Panc1 (cell line): ENCODE data around the gene EXTL1. TPM values are rescaled to one million over a fixed set of nuclear protein-coding genes. Genes with fewer than 3 reads are reported as not detected.

Experiments
- ATAC-seq: fragments of 200-7000 bp; cut with Tn5 transposase; 2 replicates; pipeline ENCODE4 v1.9.1; 2020; ENCODE audit warnings: mild to moderate bottlenecking, moderate library complexity
- BruUV-seq: library from RNA; stranded (reverse); fragments of 400-500 nt; replicated peaks from 2 replicates; lab custom pipeline; 2021; lab: Mats Ljungman, UMichigan
- CTCF ChIA-PET: fragments of 300-600 bp; sonication (Branson Sonifier 250); formaldehyde crosslinking; loops from one replicate; lab custom pipeline; 2022; ENCODE audit warnings: antibody characterized with exemption; lab: Charles Lee
- POLR2A ChIA-PET: fragments of 300-600 bp; sonication (Branson Sonifier 250); formaldehyde crosslinking; loops from one replicate; lab custom pipeline; 2022; ENCODE audit warnings: antibody characterized with exemption; lab: Charles Lee
- DNase-seq: peaks from one replicate; pipeline ENCODE4 v3.0.0-alpha.2; 2010; ENCODE audit warnings: low read depth, low spot score
- H3K27ac ChIP-seq: 2 replicates; pipeline ENCODE4 v1.5.1; 2011; ENCODE audit warnings: mild to moderate bottlenecking, low read length, inconsistent platforms
- H3K27me3 ChIP-seq: fragments of 200-500 bp; sonication (Bioruptor generic); 2 replicates; pipeline ENCODE4 v1.6.0; 2014; ENCODE audit warnings: low read length, inconsistent platforms; ENCODE audit not compliant: control insufficient read depth, insufficient read depth
- H3K36me3 ChIP-seq: fragments of 200-500 bp; sonication (Bioruptor generic); 2 replicates; pipeline ENCODE4 v1.5.1; 2014; ENCODE audit warnings: inconsistent platforms, mild to moderate bottlenecking, low read length, moderate library complexity; ENCODE audit not compliant: control insufficient read depth, insufficient read depth
- H3K4me1 ChIP-seq: 2 replicates; pipeline ENCODE4 v1.5.1; 2011; ENCODE audit warnings: inconsistent platforms, mild to moderate bottlenecking, low read length, moderate library complexity; ENCODE audit not compliant: control insufficient read depth, insufficient read depth
- H3K4me3 ChIP-seq, 2 experiments: 2 replicates each; pipeline ENCODE4 v1.5.1; 2011 to 2012; ENCODE audit warnings: low read depth in 2 of 2, low read length in 2 of 2, mild to moderate bottlenecking in 2 of 2, inconsistent platforms in 1 of 2, moderate library complexity in 1 of 2
- H3K9me3 ChIP-seq: fragments of 200-500 bp; sonication (Bioruptor generic); 2 replicates; pipeline ENCODE4 v1.5.1; 2014; ENCODE audit warnings: low read depth, mild to moderate bottlenecking, inconsistent platforms, low read length, moderate library complexity; ENCODE audit not compliant: control insufficient read depth, insufficient read depth
- CTCF ChIP-seq: fragments of 450-650 bp; IDR thresholded peaks from 2 replicates; pipeline ENCODE4 v1.5.1; 2017; ENCODE audit warnings: mild to moderate bottlenecking
- POLR2AphosphoS5 ChIP-seq: IDR thresholded peaks from 2 replicates; pipeline ENCODE4 v1.6.1; 2012; ENCODE audit warnings: mild to moderate bottlenecking, low read depth, low read length, moderate library complexity
- REST ChIP-seq, 2 experiments: IDR thresholded peaks; 2 replicates each; pipeline ENCODE4 v1.6.1; 2011 to 2012; ENCODE audit warnings: low read depth in 2 of 2, control low read depth in 1 of 2, low read length in 1 of 2, mild to moderate bottlenecking in 1 of 2, moderate library complexity in 1 of 2; ENCODE audit not compliant: insufficient read depth in 1 of 2
- SIN3A ChIP-seq: IDR thresholded peaks from 2 replicates; pipeline ENCODE4 v1.6.1; 2012; ENCODE audit warnings: low read depth, mild to moderate bottlenecking, low read length, moderate library complexity, borderline replicate concordance; ENCODE audit not compliant: insufficient read depth
- TCF7L2 ChIP-seq: IDR thresholded peaks from 2 replicates; pipeline ENCODE4 v1.6.1; 2011; ENCODE audit warnings: mild to moderate bottlenecking, low read depth, low read length, inconsistent platforms
- in situ Hi-C: cut with HindIII; loops from 2 replicates; pipeline ENCODE4 v1.10.0; 2016; ENCODE audit warnings: low sequenced_read_pairs, low pct_unique_long_range_greater_than_20kb
- intact Hi-C: fragments of 100-400 bp; cut with micrococcal nuclease; formaldehyde crosslinking; loops from one replicate; pipeline ENCODE4 v1.10.0; 2022; ENCODE audit not compliant: unreplicated experiment
- total RNA-seq: library from RNA; stranded (reverse); gene quantifications from one replicate; pipeline ENCODE4 v1.2.1, GENCODE V29; 2021; ENCODE audit not compliant: unreplicated experiment

Gene EXTL1
- total RNA-seq, 1 experiment from 2014 or later: 0.10 TPM

DNA sequence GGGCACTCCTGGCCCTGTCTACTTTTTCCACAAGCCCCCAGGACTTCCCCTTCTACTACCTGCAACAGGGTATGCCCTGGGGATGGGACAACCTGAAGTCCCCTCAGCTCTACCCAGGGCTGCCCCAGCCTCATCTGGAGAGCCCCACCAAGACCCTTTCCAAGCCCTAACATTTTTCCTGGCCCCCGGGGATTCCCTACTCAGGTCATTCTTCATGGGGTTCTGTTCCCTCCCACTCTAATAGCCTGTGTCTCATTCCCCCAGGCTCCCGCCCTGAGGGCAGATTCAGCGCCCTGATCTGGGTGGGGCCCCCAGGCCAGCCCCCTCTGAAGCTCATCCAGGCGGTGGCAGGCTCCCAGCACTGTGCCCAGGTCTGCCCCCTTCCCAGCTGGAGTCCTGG is 9.6 kb downstream of the EXTL1 start:
- Histone ChIP-seq H3K9me3 (no peaks in the 10 kb centered on the region), H3K4me1 (peaks cover 9% of the 10 kb centered on the region), H3K27me3 (no peaks in the 10 kb centered on the region), H3K36me3 (peaks cover 2% of the 10 kb centered on the region; the same call in 1 of the 2 replicates), H3K4me3 (no peak overlapping the region), H3K27ac (no peak overlapping the region)
- TF ChIP-seq REST (IDR thresholded peaks at IDR 0.05; ENCODE audit: insufficient read depth in 1 of 2, low read depth in 2 of 2, low read length in 1 of 2) (no peak), TCF7L2 (no peak), POLR2AphosphoS5 (no peak), SIN3A (no peak), CTCF (no peak)
- ChIA-PET CTCF (interaction anchor here (0.5 kb wide), 1 partner anchor 34 kb away, joined by 4 read pairs; the partner anchor contains the start of gene PAFAH2), POLR2A (no interaction called here)
- no TSS peak for BruUV-seq
- intact Hi-C loops: loop anchor here (10.0 kb wide), 1 partner anchor 64 kb away; no protein-coding TSS in a partner anchor
- in situ Hi-C loops: no loop called here
- DNase-seq: no peak
- no peak for ATAC-seq

- ChIA-PET POLR2A (no interaction called here), CTCF (no interaction called here)
- TF ChIP-seq REST (IDR thresholded peaks at IDR 0.05; ENCODE audit: insufficient read depth in 1 of 2, low read depth in 2 of 2, low read length in 1 of 2): no peak
- no peak for TF ChIP-seq SIN3A
- no peak for TF ChIP-seq POLR2AphosphoS5
- no peak for TF ChIP-seq CTCF
- TF ChIP-seq TCF7L2: no peak
- H3K27ac ChIP-seq: no peak overlapping the region
- peaks cover 2% of the 10 kb centered on the region; the same call in 1 of the 2 replicates for H3K36me3 ChIP-seq
- ATAC-seq (no peak), DNase-seq (no peak)
- peaks cover 14% of the 10 kb centered on the region for H3K4me1 ChIP-seq
- no peaks in the 10 kb centered on the region for H3K27me3 ChIP-seq
- intact Hi-C loops (loop anchor here (10.0 kb wide), 1 partner anchor 63 kb away; no protein-coding TSS in a partner anchor), in situ Hi-C loops (no loop called here)
- no TSS peak for BruUV-seq
- H3K4me3 ChIP-seq: no peak overlapping the region
- no peaks in the 10 kb centered on the region for H3K9me3 ChIP-seq
These were observed 10.1 kb downstream of the EXTL1 start for GRCh38 chr1:26031611-26032220.
